ENCODE measurements around the gene U2AF1.
"Not testable (repeated sequence)": the region's sequence is repeated elsewhere in the genome, so short reads cannot be mapped to it uniquely, and the experiment has no call there.

U2AF1 gene

GRCh38 chr21:43106965-43107793 lies at the start of gene U2AF1:
Gene U2AF1, minus strand, starts transcription at chr21:43107570. Its CDS starts 76 bp downstream, at chr21:43107494.
- not testable (repeated sequence) for DNase-seq (ENCODE audit: low spot score)

- DNase-seq (ENCODE audit: low spot score): not testable (repeated sequence)
Observed at GRCh38 chr21:43153601-43154000, 46.2 kb upstream of the U2AF1 start.

GRCh38 chr21:43149344-43149743 lies 42.0 kb upstream of the U2AF1 start:
- DNase-seq (ENCODE audit: low spot score): not testable (repeated sequence)

GRCh38 chr21:43147999-43148398 lies 40.6 kb upstream of the U2AF1 start:
- DNase-seq (ENCODE audit: low spot score): not testable (repeated sequence)

- DNase-seq (ENCODE audit: low spot score): not testable (repeated sequence)
Observed at GRCh38 chr21:43146637-43147036, 39.3 kb upstream of the U2AF1 start.

- not testable (repeated sequence) for DNase-seq (ENCODE audit: low spot score)
Observed at GRCh38 chr21:43141407-43141806, 34.0 kb upstream of the U2AF1 start.

- not testable (repeated sequence) for DNase-seq (ENCODE audit: low spot score)
Observed at GRCh38 chr21:43138944-43139343, 31.6 kb upstream of the U2AF1 start.

- not testable (repeated sequence) for DNase-seq (ENCODE audit: low spot score)
Observed at GRCh38 chr21:43134520-43134919, 27.1 kb upstream of the U2AF1 start.

GRCh38 chr21:43130094-43130493 lies 22.7 kb upstream of the U2AF1 start:
- DNase-seq (ENCODE audit: low spot score): not testable (repeated sequence)

GRCh38 chr21:43115956-43116355 lies 8.6 kb upstream of the U2AF1 start:
- DNase-seq (ENCODE audit: low spot score): not testable (repeated sequence)

GRCh38 chr21:43114483-43114882 lies 7.1 kb upstream of the U2AF1 start:
- DNase-seq (ENCODE audit: low spot score): not testable (repeated sequence)

- not testable (repeated sequence) for DNase-seq (ENCODE audit: low spot score)
Observed at GRCh38 chr21:43109006-43109405, 1.6 kb upstream of the U2AF1 start.

- DNase-seq (ENCODE audit: low spot score): not testable (repeated sequence)
Observed at GRCh38 chr21:43108177-43108576, 807 bp upstream of the U2AF1 start.

GRCh38 chr21:43107794-43108137 lies 396 bp upstream of the U2AF1 start:
- DNase-seq (ENCODE audit: low spot score): not testable (repeated sequence)

- not testable (repeated sequence) for DNase-seq (ENCODE audit: low spot score)
Observed at GRCh38 chr21:43104642-43105041, 2.7 kb downstream of the U2AF1 start.

- not testable (repeated sequence) for DNase-seq (ENCODE audit: low spot score)
Observed at GRCh38 chr21:43102281-43102680, 5.1 kb downstream of the U2AF1 start.

GRCh38 chr21:43101676-43102075 lies 5.7 kb downstream of the U2AF1 start:
- not testable (repeated sequence) for DNase-seq (ENCODE audit: low spot score)

- not testable (repeated sequence) for DNase-seq (ENCODE audit: low spot score)
Observed at GRCh38 chr21:43101000-43101399, 6.4 kb downstream of the U2AF1 start.

GRCh38 chr21:43091979-43092614 lies 15.3 kb downstream of the U2AF1 start:
- DNase-seq (ENCODE audit: low spot score): not testable (repeated sequence)

GRCh38 chr21:43090947-43091346 lies 16.4 kb downstream of the U2AF1 start:
- DNase-seq (ENCODE audit: low spot score): not testable (repeated sequence)

GRCh38 chr21:43089463-43089862 lies 17.9 kb downstream of the U2AF1 start:
- DNase-seq (ENCODE audit: low spot score): not testable (repeated sequence)

GRCh38 chr21:43082587-43083300 lies 24.6 kb downstream of the U2AF1 start:
- DNase-seq (ENCODE audit: low spot score): not testable (repeated sequence)
